Stimulated activated CD8-positive, alpha-beta memory T cell treated with anti-CD3 and anti-CD28 coated beads, Interleukin-7, amount 100 ng/mL, for 4 hours (primary cell): ENCODE measurements around the gene NUDT7.

Experiments used
- DNase-seq, 2 donors: peaks; one replicate each; pipeline ENCODE4 v3.0.0-alpha.2; 2020; ENCODE audit warnings: low read depth in 2 of 2

The NUDT7 gene

GRCh38 chr16:77780378-77780837, 58.1 kb downstream of the NUDT7 start:
- DNase-seq, result no peak

- DNase-seq, result no peak
Observed at GRCh38 chr16:77781091-77781490, 58.8 kb downstream of the NUDT7 start.

GRCh38 chr16:77782694-77783093, 60.4 kb downstream of the NUDT7 start:
- no peak for DNase-seq

GRCh38 chr16:77784441-77785372, 62.4 kb downstream of the NUDT7 start:
- no peak for DNase-seq

GRCh38 chr16:77785373-77785764, 63.1 kb downstream of the NUDT7 start:
- no peak for DNase-seq

- DNase-seq, result no peak
Observed at GRCh38 chr16:77786186-77786847, 64.0 kb downstream of the NUDT7 start.

- DNase-seq, result no peak
Observed at GRCh38 chr16:77787452-77787851, 65.1 kb downstream of the NUDT7 start.

- no peak for DNase-seq
Observed at GRCh38 chr16:77788181-77789084, 66.1 kb downstream of the NUDT7 start, which contains the start of gene VAT1L. Gene VAT1L, plus strand, starts transcription at chr16:77788564. Its CDS starts 119 bp downstream, at chr16:77788683.

- no peak for DNase-seq
Observed at GRCh38 chr16:77789085-77790008, 67.0 kb downstream of the NUDT7 start.

- no peak for DNase-seq
Observed at GRCh38 chr16:77790009-77790372, 67.7 kb downstream of the NUDT7 start.

GRCh38 chr16:77790912-77791311, 68.6 kb downstream of the NUDT7 start:
- DNase-seq, result no peak
